Thyroid gland (tissue), 4 donors: ENCODE results near the gene AVP. TPM values are rescaled to one million over a fixed set of nuclear protein-coding genes. Genes with fewer than 3 reads are reported as not detected.

Experiments
- DNase-seq, 2 donors: peaks; one replicate each; pipeline ENCODE4 v3.0.0-alpha.2; 2019
- H3K27ac ChIP-seq, 3 donors: fragments of 200-600 bp; sonication (generic); 1 replicate in 2 of 3; 2 replicates in 1 of 3; pipeline ENCODE4 v1.5.1; 2016 to 2019; ENCODE audit warnings: mild to moderate bottlenecking in 1 of 3, moderate library complexity in 1 of 3
- H3K27me3 ChIP-seq: fragments of 200-600 bp; sonication (generic); one replicate; pipeline ENCODE4 v1.5.1; 2019
- H3K36me3 ChIP-seq, 2 donors: fragments of 200-600 bp; sonication (generic); one replicate each; pipeline ENCODE4 v1.5.1; 2016 to 2019
- H3K4me1 ChIP-seq, 2 donors: fragments of 200-600 bp; sonication (generic); one replicate each; pipeline ENCODE4 v1.5.1; 2017 to 2019
- H3K4me3 ChIP-seq, 3 donors: fragments of 200-600 bp; sonication (generic); replicated peaks in 1 of 3; 1 replicate in 2 of 3; 2 replicates in 1 of 3; pipeline ENCODE4 v1.5.1; 2016; ENCODE audit warnings: mild to moderate bottlenecking in 1 of 3
- H3K9me3 ChIP-seq: fragments of 200-600 bp; sonication (generic); one replicate; pipeline ENCODE4 v1.5.1; 2017
- POLR2A ChIP-seq, 2 donors: fragments of 450-650 bp; IDR thresholded peaks; one replicate each; pipeline ENCODE4 v1.6.1; 2017; ENCODE audit warnings: antibody characterized with exemption in 2 of 2, mild to moderate bottlenecking in 2 of 2, moderate library complexity in 1 of 2
- WGBS, 2 donors: methylation state at CpG; one replicate each; pipeline ENCODE4 v1.1.5; 2017; 5-methylcytosine and 5-hydroxymethylcytosine counted together
- intact Hi-C: fragments of 100-400 bp; cut with DNase I; formaldehyde crosslinking; loops from one replicate; pipeline ENCODE4 v1.15.1; 2023
- total RNA-seq, 4 donors: library from RNA; depleted of rRNA; stranded (reverse); fragments of >200 nt; gene quantifications; one replicate each; pipeline ENCODE4 v1.2.3, GENCODE V29; 2016
- TF ChIP-seq, protein P1 (sequence below), 6 experiments: fragments of 200-600 bp in 3 of 6; fragments of 450-650 bp in 3 of 6; sonication (generic) in 3 of 6; IDR thresholded peaks; one replicate each; pipeline ENCODE4 v1.5.1; 2016 to 2019; ENCODE audit warnings: antibody characterized with exemption in 6 of 6, mild to moderate bottlenecking in 2 of 6, inconsistent platforms in 1 of 6, moderate library complexity in 1 of 6

The AVP gene
- total RNA-seq, 4 donors from 2014 or later = not detected

- 77 to 83% methylated on average over 3 to 5 of the region's 5 CpGs for WGBS, 2 donors
- H3K27me3 ChIP-seq = no peaks in the 10 kb centered on the region
- H3K4me3 ChIP-seq = no peak overlapping the region
- H3K4me1 ChIP-seq = peaks cover 16 to 19% of the 10 kb centered on the region in 2 donors
- peak in 1 of 2 donors; percentile 19 for DNase-seq
- peaks cover 4 to 10% of the 10 kb centered on the region in 2 donors for H3K36me3 ChIP-seq
- no peaks in the 10 kb centered on the region for H3K9me3 ChIP-seq
- intact Hi-C loops = no loop called here
- TF ChIP-seq POLR2A (IDR thresholded peaks at IDR 0.05) = no peak
- TF ChIP-seq, protein P1, sequence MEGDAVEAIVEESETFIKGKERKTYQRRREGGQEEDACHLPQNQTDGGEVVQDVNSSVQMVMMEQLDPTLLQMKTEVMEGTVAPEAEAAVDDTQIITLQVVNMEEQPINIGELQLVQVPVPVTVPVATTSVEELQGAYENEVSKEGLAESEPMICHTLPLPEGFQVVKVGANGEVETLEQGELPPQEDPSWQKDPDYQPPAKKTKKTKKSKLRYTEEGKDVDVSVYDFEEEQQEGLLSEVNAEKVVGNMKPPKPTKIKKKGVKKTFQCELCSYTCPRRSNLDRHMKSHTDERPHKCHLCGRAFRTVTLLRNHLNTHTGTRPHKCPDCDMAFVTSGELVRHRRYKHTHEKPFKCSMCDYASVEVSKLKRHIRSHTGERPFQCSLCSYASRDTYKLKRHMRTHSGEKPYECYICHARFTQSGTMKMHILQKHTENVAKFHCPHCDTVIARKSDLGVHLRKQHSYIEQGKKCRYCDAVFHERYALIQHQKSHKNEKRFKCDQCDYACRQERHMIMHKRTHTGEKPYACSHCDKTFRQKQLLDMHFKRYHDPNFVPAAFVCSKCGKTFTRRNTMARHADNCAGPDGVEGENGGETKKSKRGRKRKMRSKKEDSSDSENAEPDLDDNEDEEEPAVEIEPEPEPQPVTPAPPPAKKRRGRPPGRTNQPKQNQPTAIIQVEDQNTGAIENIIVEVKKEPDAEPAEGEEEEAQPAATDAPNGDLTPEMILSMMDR (IDR thresholded peaks at IDR 0.05) = no peak
- peak overlapping the region in 2 of 3 donors; percentile 45 to 70 for H3K27ac ChIP-seq
These were observed 41.9 kb downstream of the AVP start for GRCh38 chr20:3042625-3043024.

DNA sequence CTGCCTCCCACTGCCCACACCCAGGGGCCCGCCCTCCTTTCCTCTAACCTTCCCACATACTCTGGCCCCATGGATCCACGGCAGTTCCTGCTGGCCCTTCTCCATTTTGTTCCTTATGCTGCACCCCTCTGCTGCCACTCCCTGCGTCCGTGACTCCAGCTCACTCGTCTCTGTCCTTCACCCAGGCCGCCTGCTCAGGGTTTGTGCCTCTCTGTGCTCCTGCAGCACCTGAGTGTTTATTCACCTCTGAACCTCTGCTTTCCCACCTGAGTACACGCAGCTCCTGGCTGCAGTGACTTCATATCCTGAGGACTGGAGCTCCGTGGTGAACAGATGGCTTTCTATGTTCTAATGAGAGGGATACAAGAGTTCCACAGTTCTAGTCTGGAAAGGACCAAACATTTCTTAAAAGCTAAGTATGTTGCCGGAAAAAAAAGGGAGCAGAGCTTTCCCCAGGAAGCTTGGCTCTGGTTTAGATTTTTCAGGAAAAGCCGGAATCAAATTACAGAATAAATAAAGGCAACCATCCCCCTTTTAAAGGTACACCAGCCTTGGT lies 42.6 kb downstream of the AVP start:
- no peak overlapping the region for H3K4me3 ChIP-seq
- H3K9me3 ChIP-seq = no peaks in the 10 kb centered on the region
- 58 to 65% methylated on average over 10 of the region's 10 CpGs for WGBS, 2 donors
- intact Hi-C loops = no loop called here
- H3K4me1 ChIP-seq = peaks cover 11 to 12% of the 10 kb centered on the region in 2 donors
- TF ChIP-seq POLR2A (IDR thresholded peaks at IDR 0.05) = no peak
- TF ChIP-seq, protein P1 (IDR thresholded peaks at IDR 0.05) = no peak
- H3K36me3 ChIP-seq = peaks cover 11 to 16% of the 10 kb centered on the region in 2 donors
- peak overlapping the region in 2 of 3 donors; percentile 45 to 70 for H3K27ac ChIP-seq
- no peak for DNase-seq
- H3K27me3 ChIP-seq = no peaks in the 10 kb centered on the region

DNA sequence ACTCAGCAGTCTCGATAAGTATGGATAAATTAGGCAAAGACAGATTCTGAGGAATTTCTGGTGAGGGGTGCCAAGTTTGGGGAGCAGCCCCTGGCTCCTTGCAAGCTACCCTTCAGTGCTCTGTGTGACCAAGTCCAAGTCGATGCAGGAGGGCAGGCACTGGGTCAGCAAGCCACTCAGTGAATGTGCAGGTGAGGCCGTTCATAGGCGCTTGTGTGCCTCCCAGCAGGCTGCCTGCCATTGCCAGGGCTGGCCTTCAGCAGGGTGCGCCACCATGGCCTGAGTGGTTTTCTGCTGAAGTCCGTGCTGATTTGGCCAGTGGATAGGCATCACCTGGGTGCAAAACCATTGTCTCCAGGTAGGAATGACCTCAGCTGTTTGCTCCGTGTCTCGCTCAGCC lies 44.4 kb downstream of the AVP start:
- no peak for DNase-seq
- 88 to 94% methylated on average over 5 to 8 of the region's 8 CpGs for WGBS, 2 donors
- Histone ChIP-seq H3K9me3 (no peaks in the 10 kb centered on the region), H3K27me3 (no peaks in the 10 kb centered on the region), H3K27ac (no peak overlapping the region), H3K4me3 (no peak overlapping the region), H3K36me3 (peaks cover 28 to 32% of the 10 kb centered on the region in 2 donors), H3K4me1 (peaks cover 6 to 9% of the 10 kb centered on the region in 2 donors)
- intact Hi-C loops = no loop called here
- TF ChIP-seq POLR2A (IDR thresholded peaks at IDR 0.05) = no peak
- TF ChIP-seq, protein P1 (IDR thresholded peaks at IDR 0.05) = no peak

- TF ChIP-seq, protein P1 (IDR thresholded peaks at IDR 0.05) = no peak
- no peak for TF ChIP-seq POLR2A (IDR thresholded peaks at IDR 0.05)
- Histone ChIP-seq H3K4me1 (peaks cover 5 to 6% of the 10 kb centered on the region in 2 donors), H3K36me3 (peaks cover 29 to 32% of the 10 kb centered on the region in 2 donors), H3K27ac (no peak overlapping the region), H3K27me3 (no peaks in the 10 kb centered on the region), H3K4me3 (no peak overlapping the region), H3K9me3 (no peaks in the 10 kb centered on the region)
- WGBS, 2 donors = 91% methylated on average over 4 of the region's 4 CpGs
- no peak for DNase-seq
- intact Hi-C loops = no loop called here
These were observed 45.1 kb downstream of the AVP start for GRCh38 chr20:3039426-3039825.

GRCh38 chr20:3038454-3038853 lies 46.1 kb downstream of the AVP start:
- Histone ChIP-seq H3K36me3 (peaks cover 29 to 32% of the 10 kb centered on the region in 2 donors), H3K27me3 (no peaks in the 10 kb centered on the region), H3K27ac (no peak overlapping the region), H3K9me3 (no peaks in the 10 kb centered on the region), H3K4me1 (peaks cover 5 to 6% of the 10 kb centered on the region in 2 donors), H3K4me3 (no peak overlapping the region)
- 87 to 89% methylated on average over 5 of the region's 5 CpGs for WGBS, 2 donors
- TF ChIP-seq, protein P1 (IDR thresholded peaks at IDR 0.05) = no peak
- TF ChIP-seq POLR2A (IDR thresholded peaks at IDR 0.05) = no peak
- no peak for DNase-seq
- intact Hi-C loops = no loop called here
